GM21786 (cell line): Measurements from ENCODE around the gene DHX58.
"Not testable (repeated sequence)": the region's sequence is repeated elsewhere in the genome, so short reads cannot be mapped to it uniquely, and the experiment has no call there.

ENCODE experiments used
- ATAC-seq: cut with Tn5 transposase; IDR thresholded peaks from one replicate; pipeline ENCODE4 v1.9.1; 2021; ENCODE audit not compliant: unreplicated experiment

Gene DHX58

DNA sequence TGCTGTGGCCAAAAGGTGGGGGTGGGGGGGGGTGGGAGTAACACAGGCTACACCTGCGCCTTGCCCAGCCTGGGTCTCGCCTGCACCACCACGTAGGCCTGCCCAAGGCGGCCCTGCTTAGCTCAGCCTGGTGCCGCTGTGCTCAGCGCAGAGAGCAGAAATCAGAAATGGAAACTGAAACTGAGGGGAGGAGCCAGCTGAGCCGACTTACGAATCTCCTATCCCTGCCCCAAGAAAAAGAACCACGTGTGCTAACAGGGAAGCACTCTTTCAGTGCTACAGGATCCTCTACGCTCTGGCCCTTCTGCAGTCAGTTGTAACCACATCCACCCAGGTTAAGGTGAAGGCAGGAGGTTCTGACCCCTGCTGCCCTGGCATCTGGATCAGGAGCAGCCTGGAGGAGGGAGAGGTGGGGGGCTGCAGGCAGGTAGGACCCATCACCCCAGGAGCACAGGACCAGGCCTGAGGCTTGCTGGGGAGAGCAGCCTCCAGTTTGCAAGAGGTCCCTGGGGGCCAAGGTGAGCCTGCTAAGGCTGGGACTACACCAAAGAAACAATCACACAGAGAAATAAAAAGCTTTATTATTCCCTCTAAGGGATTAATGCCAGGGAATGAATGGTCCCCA is at the start of gene DHX58:
Gene DHX58 (minus strand): TSS at position 163 of the 625 bp plus-strand sequence. CDS start 822 bp downstream, outside the sequence.
- ATAC-seq: peak; percentile 56

DNA sequence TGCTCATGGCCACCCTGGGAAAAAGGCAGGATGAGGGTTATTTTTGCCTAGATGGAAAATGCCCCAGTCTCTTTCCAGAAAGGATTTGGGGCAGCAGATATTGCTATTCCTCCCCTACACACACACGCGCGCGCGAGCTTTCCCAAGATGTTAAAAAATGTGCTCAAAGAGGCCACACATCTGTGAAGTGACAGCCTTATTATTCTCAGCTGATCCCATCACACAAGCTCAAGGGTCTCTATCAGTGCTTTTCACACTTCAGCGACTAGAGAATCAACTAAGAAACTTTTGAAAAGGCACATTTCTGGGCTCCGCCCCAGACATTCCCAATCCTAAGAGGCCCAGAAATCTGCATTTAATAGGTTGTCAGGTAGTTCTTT is 48.0 kb upstream of the DHX58 start:
- no peak for ATAC-seq

DNA sequence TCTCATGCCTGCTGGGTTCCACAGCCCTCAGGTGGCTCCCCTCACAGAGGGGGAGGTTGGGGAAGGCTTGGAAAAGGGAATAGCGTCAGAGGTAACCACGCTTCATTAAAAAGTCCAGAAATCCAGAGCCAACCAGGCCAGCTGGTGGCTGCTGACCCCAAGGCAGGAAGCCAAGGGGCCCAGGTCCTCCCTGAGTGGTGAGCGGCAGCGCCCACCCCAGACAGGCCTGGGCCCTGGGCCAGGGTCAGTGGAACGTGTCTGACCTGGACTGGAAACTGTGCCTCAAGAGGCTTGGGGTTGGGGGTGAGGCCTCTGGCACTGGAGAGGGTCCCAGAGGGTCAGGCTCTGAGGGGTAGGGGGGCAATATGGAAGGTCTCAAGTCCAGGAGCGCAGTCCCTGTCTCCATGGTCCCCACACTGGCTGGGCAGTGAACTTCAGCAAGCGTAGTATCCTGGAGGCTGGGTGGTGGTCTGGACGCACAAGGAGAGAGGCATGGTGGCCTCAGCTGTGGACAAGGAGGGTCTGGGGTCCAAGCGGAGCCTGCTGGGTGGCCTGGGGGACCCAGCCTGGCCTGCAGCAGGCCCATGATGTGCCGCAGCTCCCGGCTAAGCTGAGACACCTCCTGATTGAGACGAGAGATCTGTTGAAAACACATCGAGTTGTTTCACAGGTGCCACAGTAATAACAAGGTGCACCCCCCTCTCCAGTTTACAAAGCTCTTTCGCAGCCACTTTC is 47.4 kb upstream of the DHX58 start:
- no peak for ATAC-seq

GRCh38 chr17:42155614-42156045 is 43.1 kb upstream of the DHX58 start:
- no peak for ATAC-seq

DNA sequence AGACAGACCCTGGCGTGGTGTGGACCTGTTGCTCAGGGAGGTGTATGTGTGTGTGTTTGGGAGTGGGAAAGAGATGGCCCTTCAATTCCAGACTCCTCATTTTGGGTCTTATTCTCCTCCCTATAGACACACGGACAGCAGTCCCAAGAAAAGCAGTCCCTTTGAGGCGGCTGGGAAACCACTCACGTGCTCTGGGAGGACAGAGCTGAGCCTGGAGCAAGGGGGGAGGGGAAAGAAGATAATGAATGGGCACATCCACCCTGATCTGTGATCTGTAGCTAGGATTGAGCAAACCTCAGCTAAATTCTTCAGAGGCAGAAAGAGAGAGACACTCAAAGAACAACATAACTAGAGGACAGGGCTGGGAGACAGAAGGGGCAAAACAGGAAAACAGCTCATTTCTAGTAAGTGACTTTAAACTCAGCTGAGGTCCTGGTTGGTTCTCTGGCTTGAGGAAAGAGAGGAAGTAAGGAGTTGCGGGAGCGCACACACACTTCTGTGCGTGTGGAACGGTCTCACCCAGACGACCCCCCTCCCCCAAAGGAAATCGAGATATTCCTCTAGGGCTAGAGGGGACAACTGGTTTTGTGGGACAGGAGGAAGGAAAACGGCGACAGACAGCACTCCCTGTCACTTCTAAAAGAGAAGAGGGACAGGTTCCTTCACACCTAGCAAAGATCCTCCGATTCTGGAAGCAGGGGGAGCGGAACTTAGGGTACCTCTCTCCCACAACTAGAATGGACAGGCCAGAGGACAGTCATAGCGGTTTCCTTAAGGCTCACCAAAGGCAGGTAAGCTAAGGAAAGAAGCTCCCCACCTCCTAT is 41.6 kb upstream of the DHX58 start:
- no peak for ATAC-seq

GRCh38 chr17:42146911-42147607 is 34.5 kb upstream of the DHX58 start:
- no peak for ATAC-seq

GRCh38 chr17:42143138-42143537 is 30.6 kb upstream of the DHX58 start:
- ATAC-seq: not testable (repeated sequence)

- ATAC-seq: no peak
Observed at GRCh38 chr17:42142371-42142896, 29.9 kb upstream of the DHX58 start.

- no peak for ATAC-seq
Observed at GRCh38 chr17:42141382-42141781, 28.9 kb upstream of the DHX58 start.

DNA sequence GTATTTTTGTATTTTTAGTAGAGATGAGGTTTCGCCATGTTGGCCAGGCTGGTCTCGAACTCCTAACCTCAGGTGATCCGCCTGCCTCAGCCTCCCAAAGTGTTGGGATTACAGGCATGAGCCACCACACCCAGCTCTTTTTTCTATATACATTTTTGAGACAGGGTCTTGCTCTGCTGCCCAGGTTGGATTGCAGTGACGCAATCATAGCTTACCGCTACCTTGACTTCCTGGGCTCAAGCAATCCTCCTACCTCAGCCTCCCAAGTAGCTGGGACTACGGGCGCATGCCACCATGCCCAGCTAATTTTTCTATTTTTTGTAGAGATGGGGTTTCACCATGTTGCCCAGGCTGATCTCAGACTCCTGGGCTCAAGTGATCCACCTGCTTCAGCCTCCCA is 28.2 kb upstream of the DHX58 start:
- ATAC-seq: not testable (repeated sequence)

DNA sequence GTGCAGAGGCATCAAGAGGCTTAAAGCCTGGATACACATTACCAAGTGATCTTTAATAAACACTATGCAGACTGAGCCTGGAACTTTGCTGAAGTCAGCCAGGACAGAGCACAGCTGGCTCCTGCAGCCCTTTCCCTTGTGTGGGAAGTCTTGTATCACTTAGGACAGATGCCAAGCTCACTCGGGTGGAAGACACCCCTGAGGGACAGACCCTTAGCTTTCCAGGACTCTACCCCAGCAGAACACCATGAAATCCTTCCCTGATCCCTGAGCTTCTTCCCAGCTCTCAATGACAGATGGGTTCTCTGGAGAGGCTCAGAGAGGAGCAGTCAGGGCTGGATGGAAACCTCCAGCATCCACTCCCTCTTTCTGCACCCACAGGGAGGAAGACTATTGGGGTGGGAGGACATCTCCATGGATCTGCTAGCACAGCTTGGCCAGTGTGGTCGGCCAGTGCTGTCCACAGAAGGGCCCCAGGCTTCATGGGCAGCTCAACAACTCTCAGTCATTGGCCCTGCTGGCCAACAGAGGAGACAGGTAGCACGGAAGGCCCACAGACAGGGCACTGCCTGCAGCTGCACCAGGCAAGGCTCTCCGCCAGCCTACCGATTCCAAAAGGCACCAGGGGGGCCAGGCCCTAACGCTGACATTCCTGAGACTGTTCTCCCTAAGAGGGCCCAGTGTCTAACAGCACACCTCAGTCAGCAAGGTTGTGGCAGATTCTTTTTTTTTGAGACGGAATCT is 26.4 kb upstream of the DHX58 start:
- ATAC-seq: no peak

GRCh38 chr17:42136654-42137051 is 24.1 kb upstream of the DHX58 start:
- no peak for ATAC-seq

GRCh38 chr17:42135664-42136653 is 23.4 kb upstream of the DHX58 start:
- ATAC-seq: no peak

- ATAC-seq: no peak
Observed at GRCh38 chr17:42135151-42135550, 22.6 kb upstream of the DHX58 start.

- peak; percentile 53 for ATAC-seq
Observed at GRCh38 chr17:42133461-42134041, 21.0 kb upstream of the DHX58 start.

DNA sequence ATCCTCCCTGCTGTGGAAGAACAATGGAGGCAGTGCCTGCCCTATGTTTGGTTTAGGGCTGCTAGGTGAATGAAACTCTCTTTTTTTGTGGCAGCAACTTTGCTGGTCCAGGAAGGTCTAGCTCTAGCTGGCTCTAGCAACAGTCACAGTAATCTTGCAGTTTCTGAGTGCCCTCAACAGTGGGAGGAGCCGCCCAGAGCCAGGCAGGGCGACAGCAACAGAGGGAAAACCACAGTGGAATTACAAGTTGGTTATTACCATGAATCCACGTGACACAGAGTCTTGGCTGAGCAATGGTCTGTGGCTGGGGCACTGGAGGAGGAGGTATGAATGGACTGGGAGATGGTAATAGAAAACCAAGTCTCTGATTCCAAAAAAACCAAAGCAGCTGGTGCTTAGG is 20.4 kb upstream of the DHX58 start:
- ATAC-seq: peak; percentile 47

DNA sequence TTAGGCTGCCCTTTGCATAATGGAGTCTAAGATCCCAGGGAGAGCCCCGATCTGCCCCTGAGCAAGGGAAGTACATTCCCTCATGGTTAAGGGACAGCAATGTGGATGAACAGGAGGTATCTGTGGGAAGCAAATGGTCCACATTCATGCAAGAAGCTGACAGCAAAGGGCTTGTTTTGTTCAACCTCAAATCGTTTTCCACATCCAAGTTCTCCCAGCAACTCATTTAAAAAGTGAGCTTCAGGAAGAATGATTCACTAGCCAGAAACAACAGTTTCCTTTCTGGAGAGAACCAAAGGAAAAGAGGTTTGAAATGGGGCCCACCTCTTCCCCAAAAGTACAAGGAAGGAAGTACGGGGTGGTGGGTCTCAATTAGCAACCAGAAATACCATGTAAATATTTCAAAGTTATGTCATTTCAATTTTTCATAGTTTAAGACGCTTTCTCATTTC is 19.5 kb upstream of the DHX58 start:
- no peak for ATAC-seq

DNA sequence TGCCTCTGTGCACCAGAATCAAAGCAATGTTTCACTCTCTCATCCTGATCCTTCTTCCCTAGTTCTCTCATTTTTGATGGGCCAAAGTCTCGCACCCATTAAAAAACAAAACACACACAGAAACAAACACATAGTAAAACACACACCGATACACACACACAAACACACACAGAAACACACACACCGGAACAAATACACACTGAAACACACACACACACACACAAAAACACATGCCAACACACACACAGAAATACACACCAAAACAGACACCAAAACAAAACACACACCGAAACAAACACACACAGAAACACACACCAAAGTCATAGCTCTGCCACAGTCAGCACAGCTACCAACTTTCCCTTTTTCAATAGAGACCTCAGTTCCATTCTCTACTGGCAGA is 18.7 kb upstream of the DHX58 start:
- ATAC-seq: no peak
